ENCODE data around the gene PACRG.

PACRG gene

GRCh38 chr6:163098827-163099479 is 371.2 kb downstream of the PACRG start:
- DNase-seq, result no peak

DNA sequence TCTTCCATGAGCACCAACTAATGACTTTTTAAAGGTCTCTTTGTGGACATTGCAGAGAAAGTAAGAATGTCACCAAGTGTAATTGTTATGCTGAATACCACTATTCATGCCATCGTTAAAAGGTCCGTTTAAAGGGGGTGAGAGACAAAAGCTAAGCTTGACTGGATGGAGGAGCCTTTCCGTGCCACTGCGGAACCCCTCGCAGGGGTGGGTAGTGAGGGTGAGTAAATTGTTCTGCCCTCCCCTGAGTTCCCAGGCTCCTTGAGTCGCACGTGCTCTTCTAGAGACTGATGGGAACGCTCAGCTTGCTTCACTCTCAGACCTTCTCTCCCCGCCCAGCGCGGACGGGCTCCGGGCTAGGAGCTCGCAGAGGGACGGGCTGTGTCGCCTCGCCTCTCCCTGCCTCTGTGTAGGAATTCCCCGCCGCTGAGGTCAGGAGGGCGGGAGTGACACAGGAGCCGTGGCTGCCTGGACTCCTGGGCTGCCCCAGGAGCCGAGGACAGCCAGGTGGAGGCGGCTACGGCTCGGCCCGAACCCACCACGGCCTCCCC is 371.9 kb downstream of the PACRG start:
- DNase-seq, result no peak

GRCh38 chr6:163100259-163100658 is 372.5 kb downstream of the PACRG start:
- DNase-seq, result no peak

GRCh38 chr6:163113358-163113962 is 385.7 kb downstream of the PACRG start:
- no peak for DNase-seq

GRCh38 chr6:163118941-163119340 is 391.2 kb downstream of the PACRG start:
- DNase-seq, result no peak

GRCh38 chr6:163120223-163120622 is 392.4 kb downstream of the PACRG start:
- DNase-seq, result no peak

DNA sequence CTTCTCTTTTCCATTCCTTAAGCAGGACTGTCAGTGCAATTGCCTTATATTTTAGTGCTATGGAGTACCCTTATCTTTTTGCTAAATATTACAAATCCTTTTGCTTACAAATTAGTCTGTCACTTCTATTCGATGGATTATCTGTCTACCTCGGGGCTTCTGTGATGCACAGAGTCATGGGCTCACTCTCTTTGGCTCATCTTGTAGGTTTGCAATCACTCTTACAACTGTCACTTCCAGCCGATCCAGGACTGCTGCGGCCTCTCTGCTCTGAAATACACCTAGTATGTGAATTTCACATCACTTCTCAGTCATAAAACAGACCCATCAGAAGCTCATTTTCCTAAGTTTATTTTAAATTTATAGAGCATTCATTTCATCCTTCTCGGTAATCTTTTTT is 393.5 kb downstream of the PACRG start:
- DNase-seq, result no peak

DNA sequence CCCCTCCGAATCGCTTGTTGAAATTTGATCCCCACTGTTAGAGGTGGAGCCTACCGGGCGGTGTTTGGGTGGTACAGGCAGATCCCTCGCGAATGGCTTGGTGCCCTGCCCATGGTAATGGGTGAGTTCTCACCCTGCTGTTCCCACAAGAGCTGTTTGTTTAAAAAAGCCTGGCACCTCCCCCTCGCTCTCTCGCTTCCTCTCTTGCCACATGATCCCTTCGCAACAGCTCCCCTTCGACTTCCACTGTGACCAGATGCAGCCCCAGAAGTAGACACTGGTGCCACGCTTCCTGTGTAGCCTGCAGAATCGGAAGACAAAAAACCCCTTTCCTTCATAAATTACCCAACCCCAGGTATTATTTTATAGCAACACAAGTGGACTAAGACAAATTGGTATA is 394.6 kb downstream of the PACRG start:
- DNase-seq, result no peak

GRCh38 chr6:163123098-163123497 is 395.3 kb downstream of the PACRG start:
- no peak for DNase-seq

- no peak for DNase-seq
These were observed 399.0 kb downstream of the PACRG start for GRCh38 chr6:163126741-163127140.

DNA sequence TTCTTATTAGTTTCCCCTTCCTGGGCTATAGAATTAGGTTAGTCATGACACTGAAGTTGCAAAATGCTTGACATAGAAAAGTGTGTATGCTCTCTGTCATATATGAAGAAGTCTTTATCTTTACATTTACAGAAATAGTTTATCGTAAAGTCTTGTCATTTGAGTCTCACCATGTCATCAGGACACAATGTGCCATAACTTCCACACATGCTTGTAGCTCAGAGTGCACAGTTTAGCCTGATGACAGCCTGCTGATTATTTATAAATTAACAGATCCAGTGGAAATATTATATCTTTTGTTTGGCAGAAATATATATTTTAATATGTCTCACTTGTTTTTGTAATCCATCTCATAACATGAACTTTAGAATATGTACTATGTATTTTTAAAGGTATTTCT is 399.8 kb downstream of the PACRG start:
- DNase-seq, result no peak

DNA sequence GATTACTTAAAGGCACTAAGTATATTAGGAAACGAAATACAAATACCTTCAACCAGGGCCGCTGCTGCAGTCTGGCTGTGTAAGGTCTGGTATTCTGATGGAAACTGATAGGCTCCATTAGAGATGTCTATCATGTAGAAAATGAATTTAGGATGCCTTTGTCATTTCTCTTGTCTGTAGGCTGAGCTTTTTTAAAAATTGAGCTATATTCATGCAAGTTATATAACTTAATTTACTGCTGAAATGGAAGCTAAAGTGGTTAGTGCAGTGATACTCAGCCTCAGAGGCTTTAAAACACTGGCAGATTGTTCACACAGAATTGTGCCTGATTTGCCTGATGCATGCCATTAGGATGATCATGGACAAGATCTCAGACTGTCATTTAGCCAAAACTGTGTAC is 400.6 kb downstream of the PACRG start:
- DNase-seq, result no peak

DNA sequence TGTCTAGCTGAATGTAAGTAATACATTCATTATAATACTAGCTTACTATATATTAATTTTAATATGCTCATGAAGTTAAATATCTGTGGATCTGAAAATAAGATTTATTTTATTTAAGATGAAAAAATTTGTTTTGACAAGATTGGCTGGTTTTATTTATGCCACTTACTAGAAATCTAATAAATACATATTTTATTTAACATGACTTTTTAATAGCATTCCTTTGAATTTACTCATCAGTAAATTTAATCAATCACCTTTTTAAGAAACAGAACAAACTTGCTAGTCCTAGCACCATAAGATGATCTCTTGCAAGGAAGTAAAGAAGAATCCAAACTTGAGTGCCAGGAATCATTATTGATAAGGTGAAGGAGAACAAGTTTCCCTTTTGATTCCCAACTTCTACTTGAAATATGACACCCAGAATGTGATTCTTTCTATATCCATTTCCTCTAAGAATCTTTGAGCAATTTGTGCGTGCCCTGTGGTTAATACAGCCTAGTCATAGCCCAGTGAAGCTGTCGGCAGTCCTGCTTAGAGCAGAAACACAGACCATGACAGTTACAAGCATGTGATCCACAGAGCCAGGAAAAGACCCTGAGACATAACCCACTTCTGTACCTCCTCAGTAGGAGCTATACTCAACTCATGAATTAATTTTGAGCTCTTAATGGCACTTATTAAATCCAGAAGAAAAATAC is 404.4 kb downstream of the PACRG start:
- no peak for DNase-seq

DNA sequence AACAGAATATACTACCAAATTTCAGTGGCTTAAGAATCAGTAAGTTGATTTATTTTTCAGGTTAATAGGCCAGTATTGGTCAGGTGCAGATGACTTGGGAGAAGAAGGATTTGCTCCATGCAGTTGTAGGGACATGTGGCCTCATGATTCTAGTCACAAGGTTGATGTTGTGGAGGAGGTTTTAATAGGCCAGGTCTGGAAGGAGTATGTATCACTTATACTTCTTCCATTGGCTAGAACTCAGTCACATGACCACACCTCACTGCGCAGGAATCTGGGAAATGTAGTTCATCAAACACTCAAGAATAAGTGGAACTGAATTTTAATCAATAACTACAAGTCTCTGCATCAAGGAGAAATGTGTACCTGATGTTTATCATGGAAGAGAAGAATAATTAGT is 405.2 kb downstream of the PACRG start:
- no peak for DNase-seq

- DNase-seq, result no peak
These were observed 405.9 kb downstream of the PACRG start for GRCh38 chr6:163133691-163134090.

GRCh38 chr6:163136681-163137397 is 409.1 kb downstream of the PACRG start:
- DNase-seq, result no peak

- DNase-seq, result no peak
These were observed 409.7 kb downstream of the PACRG start for GRCh38 chr6:163137398-163137881.

GRCh38 chr6:163146036-163146435 is 418.3 kb downstream of the PACRG start:
- no peak for DNase-seq

GRCh38 chr6:163147994-163148393 is 420.2 kb downstream of the PACRG start:
- DNase-seq, result peak; percentile 10

DNA sequence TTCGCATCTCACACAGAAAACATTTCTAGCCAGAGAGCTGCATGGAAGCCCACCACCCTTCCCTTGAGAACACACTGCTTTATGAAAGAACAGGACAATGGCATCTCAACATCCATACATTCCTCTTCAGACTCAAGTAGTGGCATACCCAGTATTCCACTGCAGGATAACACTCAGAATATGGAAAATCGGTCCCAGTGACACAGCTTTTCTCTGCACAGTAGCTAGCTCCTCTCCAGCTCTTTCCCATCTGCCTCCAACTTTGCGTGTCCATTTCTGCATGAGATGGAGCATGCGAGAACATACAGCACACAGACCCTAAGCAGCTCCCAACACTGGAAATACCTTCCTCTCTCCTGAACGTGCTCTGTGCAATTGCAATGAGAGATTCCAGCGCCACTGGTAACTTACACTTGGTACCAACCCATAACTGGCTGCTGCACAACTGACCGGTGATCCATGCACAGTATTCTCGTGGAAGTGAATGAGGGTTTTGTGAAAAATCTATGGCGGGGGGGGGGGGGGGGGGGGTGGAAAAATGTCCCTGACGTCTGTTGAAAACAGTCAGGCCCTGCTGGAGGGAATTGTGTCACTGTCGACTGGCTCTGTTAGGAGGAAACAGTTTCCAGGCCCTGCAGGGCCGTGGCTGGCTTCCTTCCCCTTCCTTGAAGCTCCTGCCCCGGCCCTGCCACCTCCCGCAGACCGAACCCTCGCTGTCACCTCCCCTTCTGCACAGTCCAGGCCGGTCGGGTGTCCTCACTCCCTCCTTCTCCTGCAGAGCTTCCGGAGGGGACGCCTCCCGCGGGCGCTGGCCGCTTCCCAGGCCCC is 420.9 kb downstream of the PACRG start:
- DNase-seq, result no peak

GRCh38 chr6:163149279-163149848 is 421.6 kb downstream of the PACRG start:
- DNase-seq, result no peak

DNA sequence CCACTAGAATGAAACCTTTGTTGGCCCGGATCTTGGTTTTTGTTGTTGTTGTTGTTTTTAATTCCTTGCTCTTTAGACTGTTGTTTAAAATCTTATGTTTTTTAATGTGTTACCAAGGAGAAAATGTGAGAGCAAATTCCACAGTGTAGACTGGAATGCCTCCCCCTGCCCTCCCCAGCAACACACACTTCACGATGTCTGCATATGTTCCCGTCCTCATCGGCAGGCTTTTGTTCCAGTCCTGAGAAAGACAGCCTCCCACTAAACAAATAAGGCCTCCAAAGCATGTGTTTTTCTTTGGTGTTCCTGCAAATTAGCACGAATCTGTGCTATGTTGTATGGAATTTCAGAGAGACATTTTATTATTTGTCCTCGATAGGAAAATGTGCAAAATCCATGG is 423.4 kb downstream of the PACRG start:
- no peak for DNase-seq

Measured in HCEC 1CT (cell line).